H1 (cell line): ENCODE data around the gene GTF2H1. TPM values are rescaled to one million over a fixed set of nuclear protein-coding genes. Genes with fewer than 3 reads are reported as not detected.

ENCODE experiments used
- CTCF ChIA-PET: fragments of 300-600 bp; sonication (Branson Sonifier 250); formaldehyde crosslinking; loops from one replicate; lab custom pipeline; 2021; ENCODE audit not compliant: partially characterized antibody; lab: Charles Lee
- POLR2A ChIA-PET: fragments of 300-600 bp; sonication (Branson Sonifier 250); formaldehyde crosslinking; loops from one replicate; lab custom pipeline; 2021; ENCODE audit warnings: inconsistent platforms; ENCODE audit not compliant: partially characterized antibody; lab: Charles Lee
- DNase-seq, 2 experiments: peaks; one replicate each; pipeline versions ENCODE4 v3.0.0 to v3.0.0-alpha.2; 2010 to 2022; ENCODE audit warnings: low spot score in 2 of 2, low read depth in 1 of 2, mixed read lengths in 1 of 2
- FAIRE-seq: peaks from 2 replicates; lab custom pipeline; 2011; peaks lifted over from hg19 to GRCh38; lab: Jason Lieb, UNC
- H2AFZ ChIP-seq: 2 replicates; pipeline ENCODE4 v1.8.1; 2012; ENCODE audit warnings: low read length, inconsistent platforms
- H2AK5ac ChIP-seq: 2 replicates; pipeline ENCODE4 v1.6.1; 2013; ENCODE audit warnings: low read depth, low read length
- H2BK120ac ChIP-seq: replicated peaks from 2 replicates; pipeline ENCODE3; 2013; ENCODE audit warnings: low read depth, low read length, inconsistent platforms
- H2BK12ac ChIP-seq: 2 replicates; pipeline ENCODE4 v1.6.1; 2013; ENCODE audit warnings: low read depth, low read length
- H2BK15ac ChIP-seq: 2 replicates; pipeline ENCODE4 v1.6.1; 2013; ENCODE audit warnings: low read length
- H2BK20ac ChIP-seq: 2 replicates; pipeline ENCODE4 v1.6.1; 2013; ENCODE audit warnings: low read length
- H2BK5ac ChIP-seq: 2 replicates; pipeline ENCODE4 v1.6.1; 2013; ENCODE audit warnings: low read depth, low read length
- H3K14ac ChIP-seq: 2 replicates; pipeline ENCODE4 v1.6.1; 2013; ENCODE audit warnings: inconsistent platforms; ENCODE audit not compliant: insufficient read length
- H3K18ac ChIP-seq: 2 replicates; pipeline ENCODE4 v1.6.1; 2013; ENCODE audit warnings: low read length; ENCODE audit errors: extremely low read depth
- H3K23ac ChIP-seq: 2 replicates; pipeline ENCODE4 v1.6.1; 2013; ENCODE audit warnings: inconsistent platforms; ENCODE audit not compliant: insufficient read length
- H3K23me2 ChIP-seq: 2 replicates; pipeline ENCODE4 v1.6.1; 2013; ENCODE audit warnings: low read depth, low read length
- H3K27ac ChIP-seq: 2 replicates; pipeline ENCODE4 v1.6.1; 2011; ENCODE audit warnings: low read depth, low read length, inconsistent platforms
- H3K27me3 ChIP-seq, 4 experiments: replicated peaks in 1 of 4; 1 replicate in 1 of 4; 2 replicates in 3 of 4; pipeline versions ENCODE4 v1.6.1 to v1.8.1; 2011 to 2013; ENCODE audit warnings: low read length in 3 of 4, mild to moderate bottlenecking in 3 of 4, inconsistent platforms in 2 of 4, mixed read lengths in 2 of 4, moderate library complexity in 1 of 4; ENCODE audit not compliant: control insufficient read depth in 3 of 4, insufficient read depth in 3 of 4; ENCODE audit errors: extremely low read depth in 1 of 4
- H3K36me3 ChIP-seq, 4 experiments: 2 replicates each; pipeline versions ENCODE4 v1.6.1 to v1.8.1; 2011 to 2013; ENCODE audit warnings: mild to moderate bottlenecking in 4 of 4, low read length in 3 of 4, moderate library complexity in 2 of 4, control low read depth in 1 of 4, inconsistent platforms in 1 of 4; ENCODE audit not compliant: insufficient read depth in 4 of 4, control insufficient read depth in 2 of 4
- H3K4ac ChIP-seq: replicated peaks from 2 replicates; pipeline ENCODE3; 2013; ENCODE audit warnings: low read length, low read depth, mixed read lengths, inconsistent platforms; ENCODE audit not compliant: insufficient read length
- H3K4me1 ChIP-seq, 4 experiments: replicated peaks in 1 of 4; 1 replicate in 1 of 4; 2 replicates in 3 of 4; pipeline versions ENCODE4 v1.6.1 to v1.8.1; 2011 to 2013; ENCODE audit warnings: low read length in 3 of 4, inconsistent platforms in 2 of 4, mixed read lengths in 1 of 4; ENCODE audit not compliant: insufficient read depth in 4 of 4, control insufficient read depth in 3 of 4
- H3K4me2 ChIP-seq, 2 experiments: 2 replicates each; pipeline versions ENCODE4 v1.6.1 to v1.8.1; 2011 to 2013; ENCODE audit warnings: low read depth in 2 of 2, low read length in 2 of 2, control low read depth in 1 of 2, inconsistent platforms in 1 of 2, mild to moderate bottlenecking in 1 of 2; ENCODE audit not compliant: insufficient read depth in 1 of 2
- H3K4me3 ChIP-seq, 4 experiments: fragments of 200-600, 300-600 bp in 1 of 4; sonication (generic), shearing (Covaris generic), sonication (Bioruptor Twin) in 1 of 4; 2 replicates each; pipeline versions ENCODE4 v1.5.1 to v1.8.1; 2011 to 2016; ENCODE audit warnings: low read length in 4 of 4, low read depth in 3 of 4, control low read depth in 2 of 4, inconsistent platforms in 2 of 4, mild to moderate bottlenecking in 2 of 4, mixed read lengths in 1 of 4, moderate library complexity in 1 of 4; ENCODE audit not compliant: insufficient read depth in 2 of 4; ENCODE audit errors: extremely low read depth in 1 of 4
- H3K56ac ChIP-seq: replicated peaks from 2 replicates; pipeline ENCODE3; 2013; ENCODE audit warnings: low read depth, mild to moderate bottlenecking, mixed read lengths, low read length, inconsistent platforms; ENCODE audit not compliant: insufficient read length
- H3K79me1 ChIP-seq: 2 replicates; pipeline ENCODE4 v1.6.1; 2013; ENCODE audit warnings: low read depth, low read length, control low read depth
- H3K79me2 ChIP-seq, 2 experiments: 2 replicates each; pipeline versions ENCODE4 v1.6.1 to v1.8.1; 2012 to 2013; ENCODE audit warnings: low read length in 2 of 2, mild to moderate bottlenecking in 2 of 2, inconsistent platforms in 1 of 2; ENCODE audit not compliant: insufficient read depth in 2 of 2, control insufficient read depth in 1 of 2
- H3K9ac ChIP-seq, 4 experiments: replicated peaks in 1 of 4; 1 replicate in 1 of 4; 2 replicates in 3 of 4; pipeline versions ENCODE4 v1.6.1 to v1.8.1; 2011 to 2013; ENCODE audit warnings: low read depth in 3 of 4, low read length in 3 of 4, control low read depth in 2 of 4, mild to moderate bottlenecking in 2 of 4, moderate library complexity in 2 of 4, inconsistent platforms in 1 of 4; ENCODE audit errors: extremely low read depth in 1 of 4
- H3K9me3 ChIP-seq, 2 experiments: 2 replicates each; pipeline versions ENCODE4 v1.6.1 to v1.8.1; 2012 to 2013; ENCODE audit warnings: mild to moderate bottlenecking in 2 of 2, moderate library complexity in 2 of 2, control low read depth in 1 of 2, inconsistent platforms in 1 of 2, low read depth in 1 of 2, low read length in 1 of 2, mixed read lengths in 1 of 2; ENCODE audit not compliant: insufficient read depth in 2 of 2
- H4K20me1 ChIP-seq, 2 experiments: replicated peaks in 1 of 2; 2 replicates each; pipeline versions ENCODE3 to v1.8.1; 2011 to 2013; ENCODE audit warnings: inconsistent platforms in 2 of 2, low read length in 2 of 2, mild to moderate bottlenecking in 1 of 2; ENCODE audit not compliant: insufficient read depth in 2 of 2, control insufficient read depth in 1 of 2
- H4K5ac ChIP-seq: 2 replicates; pipeline ENCODE4 v1.6.1; 2013; ENCODE audit warnings: low read length, low read depth, mixed read lengths, inconsistent platforms; ENCODE audit not compliant: insufficient read length
- H4K8ac ChIP-seq: 2 replicates; pipeline ENCODE4 v1.8.0; 2013; ENCODE audit warnings: mild to moderate bottlenecking, moderate library complexity, low read length, inconsistent platforms; ENCODE audit not compliant: insufficient read depth; ENCODE audit errors: extremely low read depth
- H4K91ac ChIP-seq: replicated peaks from 2 replicates; pipeline ENCODE3; 2013; ENCODE audit warnings: low read length, mixed read lengths, inconsistent platforms; ENCODE audit not compliant: insufficient read length
- CTCF ChIP-seq, 3 experiments: IDR thresholded peaks; 1 replicate in 2 of 3; 2 replicates in 1 of 3; pipeline versions ENCODE4 v1.5.1 to v1.6.1; 2011; ENCODE audit warnings: low read length in 3 of 3, mild to moderate bottlenecking in 3 of 3, inconsistent platforms in 2 of 3, low read depth in 1 of 3, moderate library complexity in 1 of 3; ENCODE audit not compliant: insufficient read depth in 1 of 3; ENCODE audit errors: control extremely low read depth in 1 of 3
- FOSL1 ChIP-seq: IDR thresholded peaks from 2 replicates; pipeline ENCODE4 v1.6.1; 2011; ENCODE audit warnings: mild to moderate bottlenecking, low read depth, low read length, moderate library complexity; ENCODE audit not compliant: insufficient read depth
- KDM1A ChIP-seq: fragments of 200-600, 300-600 bp; sonication (generic); IDR thresholded peaks from 2 replicates; pipeline ENCODE4 v1.7.1; 2016; ENCODE audit warnings: mild to moderate bottlenecking, low read length, borderline replicate concordance
- POLR2AphosphoS5 ChIP-seq: IDR thresholded peaks from 2 replicates; pipeline ENCODE4 v1.6.1; 2011; ENCODE audit warnings: low read depth, low read length
- SRF ChIP-seq: IDR thresholded peaks from 2 replicates; pipeline ENCODE4 v1.6.1; 2011; ENCODE audit warnings: mild to moderate bottlenecking, low read depth, low read length, moderate library complexity
- WGBS, 2 experiments: shearing (Covaris generic) in 1 of 2; methylation state at CpG; one replicate each; pipeline versions ENCODE4 v1.1.6 to v1.1.7; 2013 to 2015; ENCODE audit warnings: low lambda C conversion rate in 2 of 2, mixed read lengths in 2 of 2, inconsistent platforms in 1 of 2, low coverage in 1 of 2, missing lambda C conversion rate in 1 of 2; ENCODE audit not compliant: insufficient replicate concordance in 2 of 2, insufficient coverage in 1 of 2, insufficient read length in 1 of 2; ENCODE audit errors: extremely low coverage in 1 of 2, missing lambda C conversion rate in 1 of 2; 5-methylcytosine and 5-hydroxymethylcytosine counted together
- polyA plus RNA-seq, 7 experiments: library from polyadenylated mRNA; depleted of rRNA in 3 of 7; stranded (reverse) in 5 of 7; unstranded in 2 of 7; fragments of >200 nt in 5 of 7; fragments of 200-250 nt in 2 of 7; gene quantifications; 1 replicate in 5 of 7; 2 replicates in 1 of 7; 4 replicates in 1 of 7; pipeline versions ENCODE4 v1.2.1 to v1.2.3, GENCODE V29; 2011 to 2013; ENCODE audit warnings: missing spikeins in 2 of 7, mixed read lengths in 2 of 7
- total RNA-seq: library from RNA; stranded (reverse); fragmentation: NEBNext Ultra II Directional; extraction: Animal tissue kit (Norgen Biotek cat#: 25700); gene quantifications from 2 replicates; pipeline ENCODE4 v1.2.1, GENCODE V29; 2021

GTF2H1 gene
- total and polyA plus RNA-seq, 2 of the 8 experiments (the other 6 are each of a cell fraction or from before 2014, with no cell fraction given) = 9.1 to 26.3 TPM

DNA sequence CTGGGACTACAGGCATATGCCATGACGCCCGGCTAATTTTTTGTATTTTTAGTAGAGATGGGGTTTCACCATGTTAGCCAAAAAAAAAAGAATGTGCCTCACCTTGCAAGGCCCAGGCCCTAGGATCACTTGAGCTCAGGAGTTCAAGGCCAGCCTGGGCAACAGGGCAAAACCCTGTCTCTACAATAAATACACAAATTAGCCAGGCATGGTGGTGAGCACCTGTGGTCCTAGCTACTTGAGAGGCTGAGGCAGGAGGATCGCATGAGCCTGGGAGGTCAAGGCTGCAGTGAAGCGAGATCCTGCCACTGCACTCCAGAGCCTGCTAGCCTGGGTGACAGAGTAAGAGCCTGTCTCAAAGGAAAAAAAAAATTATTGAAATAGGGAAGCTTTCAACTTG, 81.7 kb downstream of the GTF2H1 start:
- Histone ChIP-seq H3K4ac (no peak overlapping the region), H2AFZ (no peak overlapping the region), H4K5ac (no peak overlapping the region), H4K8ac (no peak overlapping the region), H4K20me1 (no peaks in the 10 kb centered on the region), H3K56ac (no peak overlapping the region), H2BK15ac (no peak overlapping the region), H3K4me2 (no peak overlapping the region), H3K18ac (no peak overlapping the region), H3K14ac (no peak overlapping the region), H3K27ac (no peak overlapping the region), H3K23ac (no peak overlapping the region), H2BK20ac (no peak overlapping the region), H3K27me3 (no peaks in the 10 kb centered on the region), H3K79me2 (no peaks in the 10 kb centered on the region), H2BK120ac (no peak overlapping the region), H3K23me2 (no peaks in the 10 kb centered on the region; the same call in 1 of the 2 replicates), H3K9me3 (no peaks in the 10 kb centered on the region), H3K4me1 (no peaks in the 10 kb centered on the region), H3K79me1 (no peaks in the 10 kb centered on the region), H4K91ac (no peak overlapping the region), H3K4me3 (no peak overlapping the region), H3K9ac (no peak overlapping the region), H2BK5ac (no peak overlapping the region), H2BK12ac (no peak overlapping the region), H2AK5ac (no peak overlapping the region), H3K36me3 (peaks cover 22 to 88% (median 64%) of the 10 kb centered on the region in 4 experiments)
- FAIRE-seq (no peak), DNase-seq (no peak)
- CTCF ChIA-PET = no interaction called here
- POLR2A ChIA-PET = interaction anchor here (1.2 kb wide), 1 partner anchor 9 kb away, joined by 4 read pairs; the partner anchor contains the start of gene LDHA
- 98% methylated on average over 4 of the region's 4 CpGs; no CpG with 5 or more reads in 1 of the 2 experiments for WGBS, 2 experiments
- no peak for TF ChIP-seq FOSL1
- no peak for TF ChIP-seq CTCF (IDR thresholded peaks at IDR 0.05; ENCODE audit: control extremely low read depth in 1 of 3, insufficient read depth in 1 of 3, low read depth in 1 of 3, low read length in 3 of 3)
- TF ChIP-seq KDM1A = no peak
- no peak for TF ChIP-seq POLR2AphosphoS5
- no peak for TF ChIP-seq SRF
- TF ChIP-seq, all 59 proteins: peak for 0
